CD1c-positive myeloid dendritic cell (primary cell): ENCODE measurements around the gene DSG4.

Source experiments
- DNase-seq: peaks from one replicate; pipeline ENCODE4 v3.0.0-alpha.2; 2016; ENCODE audit errors: extremely low spot score

Gene DSG4

GRCh38 chr18:31450409-31450808, 73.8 kb downstream of the DSG4 start:
- DNase-seq: no peak

GRCh38 chr18:31451625-31452024, 75.0 kb downstream of the DSG4 start:
- no peak for DNase-seq

- no peak for DNase-seq
These were observed 77.6 kb downstream of the DSG4 start for GRCh38 chr18:31454066-31454708.
